ENCODE measurements around the gene DHX40.
"Not testable (repeated sequence)": the region's sequence is repeated elsewhere in the genome, so short reads cannot be mapped to it uniquely, and the experiment has no call there.

The DHX40 gene

GRCh38 chr17:59633658-59634359 lies 68.4 kb downstream of the DHX40 start:
- DNase-seq, result no peak

GRCh38 chr17:59634632-59635541 lies 69.5 kb downstream of the DHX40 start:
- DNase-seq, result no peak

GRCh38 chr17:59637611-59638310 lies 72.4 kb downstream of the DHX40 start:
- DNase-seq, result no peak

- DNase-seq, result no peak
These were observed 73.1 kb downstream of the DHX40 start for GRCh38 chr17:59638553-59638952.

GRCh38 chr17:59641799-59642484 lies 76.5 kb downstream of the DHX40 start:
- no peak for DNase-seq

- DNase-seq, result no peak
These were observed 77.2 kb downstream of the DHX40 start for GRCh38 chr17:59642565-59642964.

GRCh38 chr17:59643159-59644140 lies 78.0 kb downstream of the DHX40 start:
- DNase-seq, result no peak

- no peak for DNase-seq
These were observed 81.9 kb downstream of the DHX40 start for GRCh38 chr17:59647288-59647687.

- no peak for DNase-seq
These were observed 84.5 kb downstream of the DHX40 start for GRCh38 chr17:59649886-59650285.

GRCh38 chr17:59650642-59651041 lies 85.2 kb downstream of the DHX40 start:
- no peak for DNase-seq

GRCh38 chr17:59651346-59651745 lies 85.9 kb downstream of the DHX40 start:
- DNase-seq, result no peak

GRCh38 chr17:59652119-59652518 lies 86.7 kb downstream of the DHX40 start:
- no peak for DNase-seq

GRCh38 chr17:59656624-59657023 lies 91.2 kb downstream of the DHX40 start:
- not testable (repeated sequence) for DNase-seq

All from stimulated activated CD4-positive, alpha-beta T cell treated with anti-CD3 and anti-CD28 coated beads, Interleukin-4, amount 100 ng/mL, for 1 hour (primary cell).